HCT116 (cell line): ENCODE measurements around the gene AP1S1. TPM values are rescaled to one million over a fixed set of nuclear protein-coding genes. Genes with fewer than 3 reads are reported as not detected.

Experiments
- ATAC-seq: fragments of 200-7000 bp; cut with Tn5 transposase; 2 replicates; pipeline ENCODE4 v1.9.1; 2020; ENCODE audit warnings: mild to moderate bottlenecking, moderate library complexity
- BruUV-seq: library from RNA; stranded (reverse); fragments of 400-500 nt; replicated peaks from 2 replicates; lab custom pipeline; 2021; lab: Mats Ljungman, UMichigan
- CTCF ChIA-PET: fragments of 300-600 bp; sonication (Branson Sonifier 250); formaldehyde crosslinking; loops from one replicate; lab custom pipeline; 2021; ENCODE audit warnings: antibody characterized with exemption; lab: Charles Lee
- POLR2A ChIA-PET: fragments of 300-600, 350-600 bp; sonication (Branson Sonifier 250); formaldehyde crosslinking; loops from one replicate; lab custom pipeline; 2021; ENCODE audit warnings: antibody characterized with exemption; lab: Charles Lee
- RAD21 ChIA-PET, 2 experiments: fragments of 300-600 bp; sonication (Branson Sonifier 250); formaldehyde crosslinking; loops; one replicate each; lab custom pipeline; 2023; ENCODE audit warnings: low total read pairs in 2 of 2; ENCODE audit not compliant: uncharacterized antibody in 2 of 2, unreplicated experiment in 2 of 2, low non-redundant PET in 1 of 2; lab: Charles Lee
- DNase-seq: peaks from one replicate; pipeline ENCODE4 v3.0.0-alpha.2; 2010; ENCODE audit warnings: low read depth, low spot score
- H2AFZ ChIP-seq: fragments of 200-600 bp; shearing (Covaris generic), sonication (generic); 2 replicates; pipeline ENCODE4 v1.6.1; 2017; ENCODE audit warnings: low read depth, mixed run types, mixed read lengths, antibody characterized with exemption, low read length; ENCODE audit not compliant: poor library complexity, severe bottlenecking
- H3K27ac ChIP-seq: 2 replicates; pipeline ENCODE4 v1.5.1; 2012; ENCODE audit warnings: low read depth, low read length
- H3K27me3 ChIP-seq: fragments of 200-600 bp; sonication (generic); 2 replicates; pipeline ENCODE4 v1.6.1; 2016; ENCODE audit warnings: mixed run types, low read length, mixed read lengths; ENCODE audit not compliant: insufficient read depth
- H3K36me3 ChIP-seq, 2 experiments: fragments of 200-500 bp in 1 of 2; fragments of 200-600 bp in 1 of 2; sonication (Bioruptor generic) in 1 of 2; sonication (generic) in 1 of 2; 2 replicates each; pipeline versions ENCODE4 v1.5.1 to v1.6.1; 2014 to 2016; ENCODE audit warnings: low read length in 2 of 2, inconsistent platforms in 1 of 2, mixed read lengths in 1 of 2, mixed run types in 1 of 2; ENCODE audit not compliant: insufficient read depth in 2 of 2, control insufficient read depth in 1 of 2
- H3K4me1 ChIP-seq, 2 experiments: fragments of 200-600 bp in 1 of 2; sonication (generic) in 1 of 2; 2 replicates each; pipeline versions ENCODE4 v1.5.1 to v1.6.1; 2012 to 2017; ENCODE audit warnings: low read length in 2 of 2, inconsistent platforms in 1 of 2, mild to moderate bottlenecking in 1 of 2, mixed read lengths in 1 of 2, mixed run types in 1 of 2, moderate library complexity in 1 of 2; ENCODE audit not compliant: insufficient read depth in 2 of 2, control insufficient read depth in 1 of 2
- H3K4me2 ChIP-seq: fragments of 200-600 bp; sonication (generic); 2 replicates; pipeline ENCODE4 v1.6.1; 2017; ENCODE audit warnings: mixed run types, low read length, mixed read lengths
- H3K4me3 ChIP-seq, 2 experiments: fragments of 200-600 bp in 1 of 2; sonication (generic) in 1 of 2; replicated peaks in 1 of 2; 2 replicates each; pipeline ENCODE4 v1.5.1; 2011 to 2016; ENCODE audit warnings: low read length in 2 of 2, control low read depth in 1 of 2, low read depth in 1 of 2, mild to moderate bottlenecking in 1 of 2, mixed read lengths in 1 of 2, mixed run types in 1 of 2
- H3K79me2 ChIP-seq: fragments of 200-600 bp; sonication (generic); 2 replicates; pipeline ENCODE4 v1.6.1; 2017; ENCODE audit warnings: mild to moderate bottlenecking, mixed run types, low read length, moderate library complexity, mixed read lengths; ENCODE audit not compliant: insufficient read depth
- H3K9ac ChIP-seq: fragments of 200-600 bp; sonication (generic); 2 replicates; pipeline ENCODE4 v1.6.1; 2016; ENCODE audit warnings: low read length, mixed read lengths
- H3K9me2 ChIP-seq: fragments of 200-600 bp; sonication (generic), shearing (Covaris generic); 2 replicates; pipeline ENCODE4 v1.6.1; 2017; ENCODE audit warnings: mixed run types, mild to moderate bottlenecking, moderate library complexity; ENCODE audit not compliant: insufficient read depth
- H3K9me3 ChIP-seq, 2 experiments: fragments of 200-500 bp in 1 of 2; fragments of 200-600 bp in 1 of 2; sonication (Bioruptor generic) in 1 of 2; sonication (generic) in 1 of 2; 2 replicates each; pipeline ENCODE4 v1.6.1; 2014 to 2017; ENCODE audit warnings: low read length in 2 of 2, mixed read lengths in 2 of 2, inconsistent platforms in 1 of 2, low read depth in 1 of 2, mild to moderate bottlenecking in 1 of 2, mixed run types in 1 of 2, moderate library complexity in 1 of 2; ENCODE audit not compliant: control insufficient read depth in 1 of 2, insufficient read depth in 1 of 2
- H4K20me1 ChIP-seq: fragments of 200-600 bp; sonication (generic), shearing (Covaris generic); 2 replicates; pipeline ENCODE4 v1.6.1; 2017; ENCODE audit warnings: mixed run types, mild to moderate bottlenecking, moderate library complexity; ENCODE audit not compliant: insufficient read depth
- CBX3 ChIP-seq: IDR thresholded peaks from 2 replicates; pipeline ENCODE4 v1.6.1; 2012; ENCODE audit warnings: low read depth
- CTCF ChIP-seq, 3 experiments: fragments of 200-600 bp in 1 of 3; sonication (generic) in 1 of 3; IDR thresholded peaks in 2 of 3; conservative IDR thresholded peaks in 1 of 3; 2 replicates each; pipeline ENCODE4 v1.5.1; 2012 to 2017; ENCODE audit warnings: low read depth in 2 of 3, low read length in 2 of 3, antibody characterized with exemption in 1 of 3, borderline replicate concordance in 1 of 3, control low read depth in 1 of 3, mild to moderate bottlenecking in 1 of 3, mixed read lengths in 1 of 3, mixed run types in 1 of 3, moderate library complexity in 1 of 3; ENCODE audit not compliant: insufficient read depth in 1 of 3
- EGR1 ChIP-seq: IDR thresholded peaks from 2 replicates; pipeline ENCODE4 v1.6.1; 2012; ENCODE audit warnings: low read depth
- EZH2 ChIP-seq: fragments of 200-600 bp; sonication (generic); IDR thresholded peaks from 2 replicates; pipeline ENCODE4 v1.6.1; 2017; ENCODE audit warnings: antibody characterized with exemption, mixed run types
- EZH2phosphoT487 ChIP-seq: fragments of 200-600 bp; IDR thresholded peaks from 2 replicates; pipeline ENCODE4 v1.6.1; 2018; ENCODE audit warnings: antibody characterized with exemption, borderline replicate concordance
- MAX ChIP-seq: IDR thresholded peaks from 2 replicates; pipeline ENCODE4 v1.6.1; 2012
- POLR2A ChIP-seq: IDR thresholded peaks from 2 replicates; pipeline ENCODE4 v1.7.0; 2011; ENCODE audit warnings: borderline replicate concordance; ENCODE audit not compliant: insufficient read depth, insufficient read length; ENCODE audit errors: extremely low read depth
- SP1 ChIP-seq: IDR thresholded peaks from 2 replicates; pipeline ENCODE4 v1.6.1; 2012; ENCODE audit warnings: low read depth
- YY1 ChIP-seq: IDR thresholded peaks from 2 replicates; pipeline ENCODE4 v1.6.1; 2011; ENCODE audit warnings: low read length, low read depth, moderate library complexity, mild to moderate bottlenecking; ENCODE audit not compliant: insufficient replicate concordance; ENCODE audit errors: extremely low read depth
- ZBTB33 ChIP-seq: IDR thresholded peaks from 2 replicates; pipeline ENCODE4 v1.6.1; 2011; ENCODE audit warnings: mild to moderate bottlenecking, low read length, moderate library complexity; ENCODE audit not compliant: insufficient replicate concordance; ENCODE audit errors: extremely low read depth
- ZNF274 ChIP-seq: fragments of 200-500 bp; sonication (Bioruptor generic); IDR thresholded peaks from 2 replicates; pipeline ENCODE4 v1.6.1; 2014; ENCODE audit warnings: mild to moderate bottlenecking, low read depth, low read length, inconsistent platforms
- intact Hi-C: fragments of 100-400 bp; cut with micrococcal nuclease; formaldehyde crosslinking; loops from 2 replicates; pipeline ENCODE4 v1.10.0; 2022
- total RNA-seq: library from RNA; stranded (reverse); gene quantifications from one replicate; pipeline ENCODE4 v1.2.1, GENCODE V29; 2021; ENCODE audit not compliant: unreplicated experiment

AP1S1 gene
- total RNA-seq, 1 experiment from 2014 or later = 130 TPM

GRCh38 chr7:101140339-101140699 lies 14.0 kb upstream of the AP1S1 start:
- ChIA-PET POLR2A (interaction anchor here (1.2 to 2.5 kb wide), 3 partner anchors 16 to 25 kb away, joined by 5 to 7 read pairs (median 5); partner anchors contain the start of gene VGF), CTCF (interaction anchor here (1.1 to 6.3 kb wide), 5 partner anchors 16 to 63 kb away, joined by 3 to 99 read pairs (median 4); no protein-coding TSS in a partner anchor), RAD21 (no interaction called here)
- Histone ChIP-seq H3K4me2 (peak overlapping the region; percentile 49), H4K20me1 (no peaks in the 10 kb centered on the region), H3K79me2 (no peaks in the 10 kb centered on the region), H3K9me2 (no peaks in the 10 kb centered on the region), H3K27me3 (no peaks in the 10 kb centered on the region), H3K36me3 (no peaks in the 10 kb centered on the region), H3K9me3 (no peaks in the 10 kb centered on the region), H3K9ac (peak overlapping the region; percentile 39; the same call in 1 of the 2 replicates), H2AFZ (peak overlapping the region; percentile 79), H3K4me3 (no peak overlapping the region), H3K27ac (peak overlapping the region; percentile 37; the same call in 1 of the 2 replicates), H3K4me1 (peaks cover 34 to 70% of the 10 kb centered on the region in 2 experiments)
- DNase-seq = no peak
- TF ChIP-seq SP1 (no peak), ZBTB33 (no peak), ZNF274 (no peak), CTCF (IDR thresholded peaks at IDR 0.05 in 2 of 3, conservative IDR thresholded peaks at IDR 0.05 in 1 of 3; ENCODE audit: borderline replicate concordance in 1 of 3, insufficient read depth in 1 of 3, low read depth in 2 of 3, low read length in 2 of 3) (no peak), MAX (no peak), POLR2A (no peak), EZH2phosphoT487 (no peak), CBX3 (no peak), EZH2 (no peak), EGR1 (no peak), YY1 (no peak)
- ATAC-seq = no peak
- BruUV-seq = no TSS peak
- intact Hi-C loops = no loop called here
